Hypothalamus (tissue), 51 donors: ENCODE results near the gene DRAXIN.
A peak's percentile ranks its signal among the peaks of the same experiment; 100 is the strongest.

Source experiments
- DNase-seq, 51 donors: peaks; one replicate each; lab custom pipeline; 2025; lab: John Stamatoyannopoulos, UW

Gene DRAXIN

DNA sequence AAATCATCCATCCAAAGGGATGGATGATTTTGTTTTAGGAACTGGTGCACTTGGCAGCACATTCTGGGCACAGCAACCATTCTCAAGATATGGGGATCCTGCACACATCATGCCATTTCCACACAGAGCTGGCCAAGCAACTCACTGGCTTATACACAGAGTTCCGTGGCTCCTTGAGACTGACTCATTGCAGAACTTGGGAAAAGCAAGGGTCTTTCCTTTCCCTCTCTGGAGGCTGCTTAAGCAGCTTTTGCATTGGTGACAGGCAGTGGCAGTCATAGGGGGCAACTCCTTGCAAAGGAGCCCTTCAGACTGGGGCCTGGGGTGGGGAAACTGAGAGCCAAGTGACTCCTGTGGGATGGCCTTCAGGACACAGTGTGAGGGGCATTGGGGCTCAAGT is 8.7 kb upstream of the DRAXIN start:
- DNase-seq = no peak

- no peak for DNase-seq
These were observed 7.4 kb upstream of the DRAXIN start for GRCh38 chr1:11684070-11684469.

GRCh38 chr1:11685210-11685752 is 6.2 kb upstream of the DRAXIN start:
- DNase-seq = no peak

DNA sequence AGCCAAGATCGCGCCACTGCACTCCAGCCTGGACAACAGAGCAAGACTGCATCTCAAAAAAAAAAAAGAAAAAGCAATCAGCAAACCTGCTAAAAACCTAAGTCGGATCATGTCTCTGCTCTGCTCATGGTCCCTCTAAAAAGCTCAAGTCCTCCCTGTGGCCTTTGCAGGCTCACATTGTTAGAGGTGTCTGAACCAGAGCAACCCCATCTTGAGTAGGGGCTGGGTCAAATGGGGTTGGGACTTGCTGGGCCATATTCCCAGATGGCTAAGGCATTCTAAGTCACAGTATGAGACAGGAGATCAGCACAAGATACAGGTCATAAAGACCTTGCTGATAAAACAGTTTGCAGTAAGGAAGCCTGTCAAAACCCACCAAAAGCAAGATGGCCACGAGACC is 3.0 kb upstream of the DRAXIN start:
- no peak for DNase-seq

DNA sequence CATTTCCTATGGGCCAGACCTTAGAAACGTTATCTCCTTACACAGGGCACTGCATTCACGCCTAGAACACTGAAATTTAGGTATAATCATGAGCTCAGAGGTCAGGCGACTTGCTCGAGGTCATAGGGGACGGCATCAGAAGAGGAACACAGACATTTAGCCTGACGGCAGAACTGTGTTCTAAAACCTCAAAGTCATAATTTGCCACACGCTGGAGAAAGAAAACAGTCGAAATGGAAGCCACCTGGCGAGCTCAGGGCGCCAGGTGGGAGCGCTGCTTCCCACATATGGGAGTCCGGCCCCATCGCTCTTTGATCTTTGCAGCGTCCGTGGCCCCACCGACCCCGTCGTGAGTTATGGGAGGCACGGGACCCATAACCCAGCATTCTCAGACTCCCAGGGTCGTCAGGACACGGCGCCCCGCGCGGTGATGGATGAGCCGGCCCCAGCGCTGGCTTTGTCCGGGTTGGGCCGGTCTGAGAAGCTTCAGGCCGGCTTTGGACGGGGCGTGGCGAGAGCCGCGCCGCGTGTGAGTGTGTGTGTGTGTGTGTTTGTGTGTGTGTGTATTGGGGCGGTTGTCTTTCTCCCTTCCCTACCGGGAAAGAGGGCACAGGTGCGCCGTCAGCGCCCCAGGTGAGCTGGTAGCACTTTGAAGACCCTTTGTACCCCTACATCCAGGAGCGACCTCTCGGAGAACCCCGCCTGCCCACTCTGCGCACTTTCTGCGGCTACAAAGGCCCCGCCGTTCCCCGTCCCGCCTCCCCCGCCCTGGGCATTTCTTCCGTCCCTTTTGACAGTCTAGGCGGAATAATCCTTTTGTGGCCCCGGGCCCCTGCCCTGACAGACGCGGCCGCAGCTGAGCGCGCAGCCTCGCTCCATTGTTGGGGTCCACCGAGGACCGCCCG is 861 bp upstream of the DRAXIN start:
- peak in 1 of 51 donors; percentile 18 for DNase-seq

- no peak for DNase-seq
These were observed 610 bp downstream of the DRAXIN start for GRCh38 chr1:11691928-11692711.

GRCh38 chr1:11693024-11693590 is 1.6 kb downstream of the DRAXIN start:
- DNase-seq = peak in 8 of 51 donors; percentile 5 to 67 (median 40)

GRCh38 chr1:11693917-11694316 is 2.4 kb downstream of the DRAXIN start:
- no peak for DNase-seq

- no peak for DNase-seq
These were observed 4.4 kb downstream of the DRAXIN start for GRCh38 chr1:11695861-11696260.

GRCh38 chr1:11697188-11697892 is 5.8 kb downstream of the DRAXIN start:
- no peak for DNase-seq

DNA sequence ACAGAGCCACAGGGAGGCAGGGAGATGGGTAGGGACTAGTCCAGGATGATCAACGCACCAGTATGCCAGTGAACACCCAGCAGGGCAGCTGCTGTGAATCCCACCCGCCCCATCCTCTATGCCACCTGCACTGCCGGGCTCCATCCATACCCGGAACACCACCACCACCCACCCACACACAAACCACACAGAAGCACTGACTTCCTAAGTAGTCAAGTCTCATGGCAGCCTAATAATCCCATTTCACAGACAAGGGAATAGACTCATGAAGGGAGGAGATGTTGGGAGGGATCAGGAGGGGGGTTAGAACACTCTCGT is 6.3 kb downstream of the DRAXIN start:
- no peak for DNase-seq

DNA sequence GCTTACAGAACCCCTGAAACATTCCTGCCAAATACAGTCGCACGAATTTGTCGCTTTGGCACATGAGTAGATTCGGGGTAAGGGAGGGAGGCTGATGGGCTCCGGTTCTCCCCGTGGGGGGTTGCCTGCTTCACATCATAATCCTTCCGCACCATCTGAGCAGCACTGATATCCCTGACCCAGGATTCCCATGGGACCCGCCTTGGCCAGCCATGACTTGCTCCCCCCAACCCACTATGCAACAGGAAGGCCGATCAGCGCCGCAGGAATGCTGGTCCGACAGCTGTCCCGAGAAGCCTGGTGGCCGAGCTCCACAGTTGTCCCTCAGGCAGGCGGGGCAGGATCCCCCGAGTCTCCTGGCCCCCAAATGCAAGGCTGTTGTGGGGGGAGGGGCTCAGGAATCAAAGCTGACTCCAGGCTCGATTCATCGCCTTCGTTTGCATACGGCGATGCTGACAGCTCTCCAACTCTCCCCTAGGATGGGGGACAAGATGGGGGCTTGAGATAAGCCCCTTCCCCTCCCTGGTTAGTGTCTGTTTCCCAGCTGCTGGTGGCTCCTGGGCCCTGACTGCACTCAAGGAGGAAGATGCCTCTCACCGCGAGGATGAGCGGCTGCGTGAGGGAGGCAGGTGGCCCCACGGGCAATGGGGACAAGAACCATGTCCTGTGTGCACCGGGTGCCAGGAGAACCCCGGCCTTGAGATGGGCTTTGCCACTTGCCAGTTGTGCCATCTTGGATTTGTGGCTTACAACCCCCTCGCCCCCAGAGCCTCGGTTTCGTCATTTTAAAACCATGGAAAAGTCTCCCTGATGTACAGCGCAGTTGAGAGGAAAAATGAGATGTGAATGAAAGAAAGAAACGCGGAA is 9.3 kb downstream of the DRAXIN start:
- DNase-seq = peak in 2 of 51 donors; percentile 13 to 36

- peak in 47 of 51 donors; percentile 22 to 89 (median 71) for DNase-seq
These were observed 10.0 kb downstream of the DRAXIN start for GRCh38 chr1:11701551-11701961.

DNA sequence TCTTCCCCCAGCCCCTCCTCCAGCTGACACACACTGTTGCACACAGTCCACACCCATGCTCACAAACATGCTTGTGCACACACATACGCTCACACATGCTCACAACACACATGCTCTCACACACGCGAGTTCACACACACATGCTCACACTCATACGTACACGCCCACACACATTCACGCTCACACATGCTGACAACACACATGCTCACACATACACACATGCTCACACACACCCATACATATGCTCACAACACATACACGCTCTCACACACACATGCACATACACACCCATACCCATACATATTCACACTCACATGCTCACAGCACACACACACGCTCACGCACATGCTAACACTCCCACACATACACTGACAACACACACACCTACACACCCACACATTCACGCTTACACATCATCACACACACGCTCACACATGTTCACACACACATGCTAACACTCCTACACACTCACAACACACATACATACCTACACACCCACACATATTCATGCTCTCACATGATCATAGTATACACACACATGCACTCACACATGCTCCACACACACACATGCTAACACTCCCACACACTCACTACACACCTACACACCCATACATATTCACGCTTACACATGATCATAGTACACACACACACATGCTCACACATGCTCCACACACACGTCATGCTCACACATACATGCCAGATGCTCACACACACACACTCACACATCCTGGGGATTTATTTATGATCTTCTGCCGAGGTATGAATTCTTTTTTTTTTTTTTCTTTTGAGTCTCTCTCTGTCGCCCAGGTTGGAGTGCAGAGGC is 10.7 kb downstream of the DRAXIN start:
- no peak for DNase-seq

GRCh38 chr1:11703357-11704193 is 12.1 kb downstream of the DRAXIN start:
- DNase-seq = no peak

- peak in 1 of 51 donors; percentile 10 for DNase-seq
These were observed 12.7 kb downstream of the DRAXIN start for GRCh38 chr1:11704194-11704529.

DNA sequence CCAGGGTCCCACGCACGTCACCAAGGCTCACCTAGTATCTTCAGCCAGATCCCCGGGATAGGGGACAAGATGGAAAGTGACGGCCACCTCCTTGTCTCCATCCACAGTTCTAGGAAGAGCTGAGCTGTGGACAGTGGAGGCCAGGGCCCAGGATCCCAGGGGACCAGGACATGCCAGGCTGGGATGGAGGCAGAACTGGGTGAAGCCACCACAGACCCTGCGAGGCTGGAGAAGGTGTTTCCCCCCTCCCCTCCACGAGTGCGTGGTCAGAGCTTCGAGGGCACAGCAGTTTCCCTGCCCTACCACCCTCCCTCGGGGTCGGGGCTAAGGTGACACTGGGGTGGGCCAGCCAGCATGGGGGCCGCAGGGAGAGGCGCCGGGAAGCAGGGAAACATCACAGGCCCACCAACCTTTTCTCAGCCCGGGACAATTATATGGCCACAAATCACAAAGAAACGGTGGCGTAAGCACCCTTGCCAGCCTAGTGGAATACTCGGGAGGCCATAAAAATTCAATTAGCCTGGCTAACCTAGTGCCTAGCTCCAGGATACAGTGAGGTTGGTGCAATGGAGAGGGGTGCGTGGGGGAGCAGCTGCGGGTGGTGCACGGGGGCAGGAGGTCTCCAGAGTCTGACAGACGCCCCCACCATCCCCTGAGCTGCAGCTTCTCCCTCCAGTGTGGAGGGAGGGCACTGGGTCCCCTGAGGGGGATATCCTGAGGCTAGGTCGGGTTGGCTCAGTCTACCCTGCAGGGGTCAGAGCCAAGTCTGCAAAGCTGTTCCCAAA is 13.4 kb downstream of the DRAXIN start:
- DNase-seq = no peak
